ENCODE results near the gene GPR12. TPM values are rescaled to one million over a fixed set of nuclear protein-coding genes. Genes with fewer than 3 reads are reported as not detected.

GPR12 gene
- total and polyA plus RNA-seq, 9 donors = 0.05 to 0.50 (median 0.19) TPM

- Histone ChIP-seq H3K27me3 (ENCODE audit: control insufficient read depth, insufficient read depth, low read length) (peaks cover 4% of the 10 kb centered on the region), H3K27ac (ENCODE audit: low read length) (no peak overlapping the region)
- WGBS (ENCODE audit: insufficient coverage) = 79% methylated on average over 4 of the region's 7 CpGs
These were observed 54.2 kb downstream of the GPR12 start for GRCh38 chr13:26706381-26706780.

GRCh38 chr13:26705536-26705935 lies 55.0 kb downstream of the GPR12 start:
- Histone ChIP-seq H3K27ac (ENCODE audit: low read length) (no peak overlapping the region), H3K27me3 (ENCODE audit: control insufficient read depth, insufficient read depth, low read length) (peaks cover 4% of the 10 kb centered on the region), H3K36me3 (ENCODE audit: control insufficient read depth, insufficient read depth, low read length) (no peaks in the 10 kb centered on the region), H3K4me1 (ENCODE audit: control insufficient read depth, insufficient read depth, low read length) (peaks cover 5% of the 10 kb centered on the region), H3K9me3 (replicated peaks; ENCODE audit: control insufficient read depth, low read depth, low read length) (no peaks in the 10 kb centered on the region), H3K4me3 (ENCODE audit: low read length) (no peak overlapping the region)
- DNase-seq = no peak
- 100% methylated on average over 1 of the region's 4 CpGs for WGBS (ENCODE audit: insufficient coverage)

More at GRCh38 chr13:26706381-26706780, 54.2 kb downstream of the GPR12 start:
- Histone ChIP-seq H3K4me1 (ENCODE audit: control insufficient read depth, insufficient read depth, low read length) (peaks cover 5% of the 10 kb centered on the region), H3K9me3 (replicated peaks; ENCODE audit: control insufficient read depth, low read depth, low read length) (no peaks in the 10 kb centered on the region), H3K36me3 (ENCODE audit: control insufficient read depth, insufficient read depth, low read length) (no peaks in the 10 kb centered on the region), H3K4me3 (ENCODE audit: low read length) (no peak overlapping the region)
- no peak for DNase-seq

Other genes starting within 250 kb of the GPR12 start
- 6.2 TPM for gene WASF3, start 203.1 kb downstream of the GPR12 start, total RNA-seq
- 10 to 100 TPM in 6 of 8 donors, 1 to 10 TPM in 2; 9.5 to 14.7 (median 12.2) TPM for gene WASF3, start 203.1 kb downstream of the GPR12 start, polyA plus RNA-seq (ENCODE audit: insufficient read depth in 1 of 8, insufficient read length in 8 of 8, low replicate concordance in 1 of 8)

All from muscle of leg (tissue), 11 donors.